HG03135 (cell line): ENCODE results near the gene MAP3K13.
"Not testable (repeated sequence)": the region's sequence is repeated elsewhere in the genome, so short reads cannot be mapped to it uniquely, and the experiment has no call there.

Experiments used
- ATAC-seq: cut with Tn5 transposase; IDR thresholded peaks from one replicate; pipeline ENCODE4 v1.9.1; 2021; ENCODE audit warnings: mild to moderate bottlenecking, moderate library complexity; ENCODE audit not compliant: unreplicated experiment

Gene MAP3K13

DNA sequence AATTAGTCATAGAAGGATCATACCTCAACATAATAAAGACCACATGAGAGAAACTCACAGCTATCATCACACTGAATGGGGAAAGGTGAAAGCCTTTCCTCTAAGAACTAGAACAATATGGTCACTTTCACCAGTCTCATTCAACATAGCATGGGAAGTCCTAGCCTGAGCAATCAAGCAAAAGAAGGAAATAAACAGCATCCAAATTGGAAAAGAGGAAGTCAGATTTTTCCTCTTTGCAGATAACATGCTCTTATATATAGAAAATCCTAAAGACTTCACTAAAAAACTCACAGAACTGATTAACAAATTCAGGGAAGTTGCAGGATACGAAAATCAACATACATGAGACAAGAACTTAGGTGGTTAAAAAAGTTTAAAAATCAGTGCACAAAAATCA, 24.7 kb downstream of the MAP3K13 start:
- no peak for ATAC-seq

DNA sequence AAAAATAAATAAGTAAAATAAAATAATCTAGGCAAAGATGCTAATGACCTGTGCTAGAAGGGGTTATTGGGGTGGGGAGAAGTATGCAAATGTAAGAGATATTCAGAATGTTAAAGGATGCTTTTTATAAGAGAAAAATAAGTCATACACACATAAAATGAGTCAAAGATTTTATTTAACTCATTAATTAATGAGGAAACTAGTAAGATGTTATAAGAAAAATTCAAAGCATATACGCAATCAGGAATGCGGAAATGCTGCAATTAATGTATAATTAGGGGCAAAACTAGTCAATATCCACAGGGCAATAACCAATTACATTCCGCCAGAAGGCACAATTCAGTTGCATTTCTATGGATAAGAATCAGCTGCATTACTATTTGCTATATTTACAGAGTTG, 30.1 kb downstream of the MAP3K13 start:
- no peak for ATAC-seq

DNA sequence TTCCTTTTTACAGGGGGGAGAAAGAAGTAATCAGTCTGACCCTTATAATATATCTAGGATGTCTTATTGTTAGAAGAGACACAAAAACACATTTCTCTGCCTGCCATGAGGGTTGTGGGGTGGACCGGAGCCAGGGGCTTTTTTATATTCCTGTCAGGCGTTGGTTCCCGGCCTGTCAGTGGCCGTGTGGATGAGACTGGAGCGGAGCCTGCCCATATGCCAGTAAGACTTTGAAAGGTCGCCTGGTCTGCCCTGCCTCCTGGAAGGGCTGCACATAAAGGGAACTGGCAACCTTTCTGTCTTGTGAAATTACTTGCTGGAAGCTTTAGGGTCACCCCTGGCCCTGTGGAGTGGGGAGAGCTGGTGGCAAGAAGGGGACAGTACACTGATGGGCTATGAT, 34.7 kb downstream of the MAP3K13 start:
- no peak for ATAC-seq

DNA sequence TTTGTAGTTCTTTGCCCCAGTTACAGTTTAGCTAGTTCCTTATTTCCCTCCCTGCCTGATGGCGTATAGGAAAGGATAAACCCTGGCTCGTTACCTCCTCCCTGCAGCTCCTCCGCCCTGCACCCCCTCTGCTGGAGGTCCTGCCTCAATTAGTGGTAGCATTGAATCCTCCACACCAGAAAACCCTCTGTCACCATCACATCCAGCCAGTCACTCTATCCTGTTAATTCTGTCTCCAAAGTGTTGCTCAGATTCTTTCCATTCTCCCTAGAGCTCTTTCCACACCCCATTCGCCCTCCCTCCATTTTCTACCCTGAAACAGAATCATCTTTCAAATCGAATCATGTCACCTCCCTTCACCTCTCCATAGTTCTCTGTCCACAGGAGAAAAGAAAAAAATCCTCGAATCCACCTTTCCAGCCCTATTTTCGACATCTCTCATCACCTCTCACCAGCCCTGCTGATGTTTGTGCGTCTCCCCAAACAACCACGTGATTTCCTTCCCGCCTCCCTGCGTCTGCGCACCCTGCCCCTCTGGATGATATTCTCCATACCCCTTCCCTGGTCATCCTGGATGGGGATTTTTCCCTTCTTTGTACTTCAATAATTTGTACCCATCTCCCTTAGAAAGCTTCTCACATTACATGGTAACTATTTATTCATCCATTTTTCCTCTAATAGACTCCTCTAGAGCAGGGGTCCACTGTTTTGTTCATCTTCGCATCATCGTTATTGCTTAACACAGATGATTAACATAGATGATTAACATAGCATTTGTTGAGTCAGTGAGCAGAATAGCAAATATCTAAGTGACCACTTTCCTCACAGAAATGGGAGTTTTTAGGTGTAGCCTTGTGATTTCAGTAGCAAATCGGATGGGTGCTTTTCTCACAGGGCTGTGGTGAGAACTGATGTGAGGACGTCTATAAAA, 37.1 kb downstream of the MAP3K13 start:
- ATAC-seq, result no peak

DNA sequence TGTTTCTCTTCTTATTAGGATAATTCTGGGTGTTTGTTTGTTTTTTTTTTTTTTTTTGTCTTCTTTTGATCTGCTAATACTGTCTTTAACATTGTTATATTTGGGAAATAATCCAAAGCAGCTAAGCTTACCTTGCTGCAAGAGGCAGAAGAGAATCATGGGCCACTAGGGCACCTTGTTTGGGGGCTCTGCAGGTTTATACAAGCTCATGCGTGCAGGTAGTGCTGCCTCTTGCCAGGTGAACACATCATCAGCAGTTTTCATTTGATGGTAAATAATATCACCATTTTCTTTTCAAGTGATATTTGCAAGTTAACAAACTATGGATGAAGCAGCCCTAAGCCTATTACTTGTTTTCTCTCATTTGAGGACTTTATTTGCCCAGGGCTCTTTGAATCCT, 37.9 kb downstream of the MAP3K13 start:
- no peak for ATAC-seq

DNA sequence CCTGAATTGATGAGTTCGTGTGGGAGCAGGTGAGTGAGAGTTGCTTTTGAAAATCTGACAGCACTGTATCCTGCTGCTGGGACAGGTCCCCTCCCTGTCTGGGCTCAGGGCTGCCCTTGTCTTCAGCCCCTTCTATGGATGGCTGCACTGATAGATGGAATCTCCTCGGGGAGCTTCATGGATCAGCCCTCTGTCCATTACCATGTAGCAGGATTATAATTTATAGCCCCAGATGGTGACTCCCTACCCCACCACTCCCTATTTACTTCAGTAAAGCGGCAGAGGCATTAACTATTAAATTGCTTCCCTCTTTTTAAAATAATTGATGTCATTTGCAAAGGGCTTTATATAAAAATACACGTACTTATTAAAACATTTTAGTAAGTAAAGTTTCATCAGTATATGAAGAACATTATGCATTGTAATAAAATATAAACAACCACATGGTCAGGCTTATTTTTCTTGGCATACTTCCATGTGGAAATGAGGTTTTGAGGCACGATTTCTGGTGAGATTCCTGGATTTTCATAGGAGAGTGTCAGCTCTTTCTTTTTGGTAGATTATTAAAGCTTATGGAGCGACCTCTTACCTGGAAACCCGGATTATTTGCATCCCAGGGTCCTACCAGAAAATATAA, 38.5 kb downstream of the MAP3K13 start:
- no peak for ATAC-seq

DNA sequence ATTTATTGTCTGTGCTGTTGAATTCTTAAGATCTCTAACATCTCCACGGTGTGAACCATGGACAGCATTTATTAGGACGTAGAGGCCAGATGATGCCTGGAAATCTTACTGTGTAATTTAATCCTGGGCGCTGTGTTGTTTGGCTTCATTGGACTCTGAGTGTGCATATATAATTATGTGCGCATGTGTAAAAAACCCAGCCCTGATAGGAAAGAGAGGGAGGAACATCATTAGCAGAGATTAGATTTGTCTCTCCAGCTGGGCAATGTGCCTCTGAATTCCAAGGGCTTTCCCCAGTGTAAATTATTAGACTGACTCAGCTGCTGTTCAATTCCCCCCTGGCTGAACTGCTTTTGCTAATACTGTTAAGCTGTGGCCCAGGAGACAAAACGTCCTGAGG, 39.6 kb downstream of the MAP3K13 start:
- ATAC-seq, result no peak

DNA sequence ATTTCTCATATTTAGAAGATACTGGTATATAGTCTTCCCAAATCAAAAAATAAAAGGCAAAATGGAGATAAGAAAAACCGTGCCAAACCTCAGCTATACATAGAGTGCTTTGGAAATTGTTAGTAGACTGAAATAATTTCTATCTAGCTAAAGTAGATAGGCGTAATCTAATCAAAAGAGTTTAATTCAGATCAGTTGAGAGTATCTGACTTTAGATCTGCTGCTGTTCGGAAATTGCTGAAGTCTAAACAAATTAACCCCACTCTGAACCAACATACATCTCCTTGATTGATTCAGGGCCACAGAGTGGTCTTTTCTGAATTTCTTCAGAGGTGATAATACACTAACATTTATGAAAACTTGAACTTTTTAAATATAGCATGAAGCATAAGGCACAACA, 40.1 kb downstream of the MAP3K13 start:
- ATAC-seq, result no peak

DNA sequence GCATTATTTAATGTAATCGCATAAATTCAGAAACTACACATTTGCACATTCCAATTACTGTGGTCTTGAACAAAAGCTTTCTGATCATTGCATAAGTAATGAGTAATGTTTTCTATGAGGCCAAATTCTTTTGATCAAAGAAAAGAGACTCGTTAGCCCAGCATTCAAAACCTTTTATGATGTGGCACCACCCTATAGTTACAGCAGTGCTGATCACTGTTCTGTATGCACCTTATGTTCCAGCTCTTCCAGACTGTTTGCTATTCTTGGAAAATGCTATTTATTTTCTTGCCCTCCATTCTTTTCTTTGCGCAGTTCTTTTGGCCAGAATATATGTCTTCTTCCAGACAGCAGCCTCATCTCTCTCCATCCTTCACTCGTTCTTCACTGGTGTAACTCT, 42.3 kb downstream of the MAP3K13 start:
- ATAC-seq, result no peak

DNA sequence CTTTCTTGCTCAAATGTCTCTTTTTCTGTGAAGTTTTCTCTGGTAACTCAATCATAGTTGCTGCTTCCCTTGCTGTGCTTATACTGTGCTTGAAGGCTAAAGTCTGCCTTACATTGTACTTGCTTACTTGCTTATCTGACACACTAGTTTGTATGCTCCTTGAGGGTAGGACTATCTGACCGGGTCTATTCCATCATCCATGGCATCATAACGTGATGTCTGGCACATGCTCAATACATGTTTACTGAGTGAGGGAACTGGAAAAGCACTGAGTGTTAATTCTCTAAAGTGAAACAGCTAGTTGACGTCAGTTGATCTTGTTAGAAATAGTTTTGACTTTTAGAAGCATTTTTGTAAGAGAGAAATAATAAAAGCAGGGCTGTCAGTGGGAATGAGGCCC, 42.7 kb downstream of the MAP3K13 start:
- no peak for ATAC-seq

DNA sequence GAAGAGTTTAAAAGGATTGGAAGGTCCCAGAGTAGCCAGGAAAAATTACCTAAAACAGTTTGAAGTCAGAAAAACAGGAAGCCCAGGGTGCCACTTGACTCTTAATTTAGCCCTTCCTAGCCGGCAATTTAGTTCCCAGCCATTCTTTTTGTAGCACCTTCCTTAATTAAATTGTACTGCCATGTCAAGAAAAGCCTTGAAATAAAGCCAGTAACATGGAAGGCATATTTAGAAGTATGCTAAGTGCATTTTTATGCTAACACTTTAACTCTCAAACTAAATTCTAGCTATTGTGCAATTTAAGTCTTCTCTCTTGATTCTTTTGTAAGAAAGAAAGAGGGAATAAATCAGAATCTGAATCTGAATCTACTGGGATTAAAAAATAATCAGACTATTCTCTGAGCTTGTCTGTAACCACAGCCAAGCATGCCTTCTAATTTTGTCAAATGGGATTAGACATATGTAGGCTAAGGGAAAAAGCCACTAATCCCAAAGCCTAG, 43.2 kb downstream of the MAP3K13 start:
- no peak for ATAC-seq

DNA sequence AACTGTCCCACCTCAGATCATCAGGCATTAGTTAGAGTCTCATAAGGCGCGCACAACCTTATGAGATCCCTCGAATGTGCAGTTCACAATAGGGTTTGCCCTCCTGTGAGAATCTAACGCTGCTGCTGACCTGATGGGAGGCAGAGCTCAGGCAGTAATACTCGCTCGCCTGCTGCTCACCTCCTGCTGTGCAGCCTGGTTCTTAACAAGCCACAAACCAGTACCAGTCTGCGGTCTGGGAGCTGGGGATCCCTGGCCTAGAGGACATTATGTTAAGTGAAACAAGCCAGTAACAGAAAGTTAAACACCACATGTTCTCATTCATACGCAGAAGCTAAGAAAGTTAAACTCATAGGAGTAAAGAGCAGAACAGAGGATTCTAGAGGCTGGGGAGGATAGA, 47.0 kb downstream of the MAP3K13 start:
- ATAC-seq, result no peak

DNA sequence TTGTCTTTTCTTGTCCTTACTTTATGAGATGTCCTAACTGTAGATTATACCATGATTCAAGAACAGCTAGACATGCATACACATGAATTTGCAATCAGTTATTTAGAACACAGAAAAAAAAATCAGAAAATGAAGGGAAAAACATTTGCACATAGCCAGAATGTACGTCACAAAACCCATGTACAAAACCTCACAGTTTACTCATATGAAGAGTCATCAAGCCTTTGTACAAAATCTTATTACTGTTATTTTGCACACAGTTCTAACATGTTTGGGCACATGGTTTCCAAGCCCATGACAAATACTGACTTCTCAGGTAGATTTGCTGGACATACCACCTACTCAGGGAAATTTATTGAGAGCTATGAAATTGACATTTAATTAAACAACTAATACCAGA, 48.2 kb downstream of the MAP3K13 start:
- ATAC-seq, result no peak

DNA sequence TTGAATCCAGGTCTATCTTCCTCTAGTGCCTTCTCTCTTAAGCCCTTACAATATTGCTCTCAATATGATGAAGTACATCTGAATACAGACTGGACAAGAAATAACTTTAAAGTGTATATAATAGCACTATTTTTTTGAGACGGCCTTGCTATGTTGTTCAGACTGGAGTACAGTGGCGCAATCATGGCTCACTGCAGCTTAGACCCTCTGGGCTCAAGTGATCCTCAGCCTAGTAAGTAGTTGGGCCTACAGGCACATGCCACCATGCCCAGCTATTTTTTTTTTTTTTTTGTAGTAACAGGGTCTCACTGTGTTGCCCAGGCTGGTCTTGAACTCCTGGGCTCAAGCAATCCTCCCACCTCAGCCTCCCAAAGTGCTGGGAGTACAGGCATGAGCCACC, 53.6 kb downstream of the MAP3K13 start:
- no peak for ATAC-seq

DNA sequence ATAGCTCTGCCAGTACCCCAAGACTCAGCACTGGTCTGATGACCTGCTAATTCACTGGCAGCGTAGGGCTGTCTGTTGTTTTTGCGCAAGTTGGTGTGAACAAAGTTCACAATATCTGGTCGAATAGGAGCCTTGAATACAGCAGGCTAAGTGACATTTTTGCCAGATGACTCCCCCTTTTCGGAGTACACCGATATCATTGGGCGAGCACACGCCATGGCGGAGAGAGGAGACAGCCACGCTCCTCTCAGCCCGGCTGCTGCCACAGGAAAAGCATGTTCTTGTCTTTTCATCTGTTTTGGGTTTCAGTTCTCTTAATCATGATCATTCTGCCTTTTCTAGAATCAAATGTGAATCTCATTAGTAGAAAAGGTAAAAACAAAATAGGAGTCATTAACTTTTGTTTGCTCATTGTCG, 55.6 kb downstream of the MAP3K13 start:
- ATAC-seq, result not testable (repeated sequence)

DNA sequence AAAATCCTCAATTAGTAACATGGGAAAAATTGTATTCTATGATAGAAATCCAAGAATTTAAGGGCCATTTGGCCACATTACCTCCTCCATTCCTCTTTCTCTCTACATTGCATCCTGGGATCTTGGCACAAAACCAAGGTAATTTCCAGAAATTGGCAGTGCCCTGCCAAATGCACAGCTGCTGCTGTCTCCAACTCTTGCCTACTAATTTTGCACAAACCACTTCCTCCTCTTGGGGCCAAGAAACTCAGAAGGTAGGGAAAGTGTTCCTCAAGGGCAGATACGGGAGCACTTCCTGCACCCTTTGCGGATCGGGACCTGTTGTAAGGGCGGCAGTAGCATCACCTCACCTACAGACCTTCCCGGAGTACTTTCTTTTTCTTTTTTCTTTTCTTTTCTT, 57.8 kb downstream of the MAP3K13 start:
- ATAC-seq, result no peak

DNA sequence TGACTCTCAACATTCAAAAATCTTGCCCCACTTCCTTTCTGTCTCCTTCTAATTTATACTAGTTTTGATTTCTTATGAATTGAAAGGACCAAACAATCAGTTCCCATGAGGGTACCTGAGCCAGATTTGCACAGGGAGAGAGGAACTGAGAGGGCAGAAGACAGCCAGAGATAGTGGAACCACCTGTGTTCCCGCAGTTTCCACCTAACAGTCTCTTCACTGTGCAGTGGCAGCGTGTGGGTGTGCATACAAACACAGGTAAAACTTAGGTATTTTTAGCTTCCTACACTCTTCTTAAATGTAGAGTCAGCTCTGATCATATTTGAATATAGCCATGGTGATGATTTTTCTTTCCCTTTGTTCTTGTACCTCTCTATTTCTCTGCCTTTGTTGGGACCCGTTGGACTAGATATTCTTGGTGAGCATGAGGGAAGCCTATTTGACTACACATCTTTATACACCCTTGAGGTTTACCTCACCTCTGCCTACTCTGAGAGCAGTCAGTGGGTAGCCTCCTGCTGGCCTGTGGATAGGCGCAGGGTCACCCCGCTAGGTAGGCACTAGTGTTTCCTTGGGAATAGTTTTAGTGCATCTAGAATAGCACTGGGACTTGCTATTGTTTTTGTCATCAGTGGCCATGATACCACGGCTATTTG, 58.8 kb downstream of the MAP3K13 start:
- ATAC-seq, result no peak

DNA sequence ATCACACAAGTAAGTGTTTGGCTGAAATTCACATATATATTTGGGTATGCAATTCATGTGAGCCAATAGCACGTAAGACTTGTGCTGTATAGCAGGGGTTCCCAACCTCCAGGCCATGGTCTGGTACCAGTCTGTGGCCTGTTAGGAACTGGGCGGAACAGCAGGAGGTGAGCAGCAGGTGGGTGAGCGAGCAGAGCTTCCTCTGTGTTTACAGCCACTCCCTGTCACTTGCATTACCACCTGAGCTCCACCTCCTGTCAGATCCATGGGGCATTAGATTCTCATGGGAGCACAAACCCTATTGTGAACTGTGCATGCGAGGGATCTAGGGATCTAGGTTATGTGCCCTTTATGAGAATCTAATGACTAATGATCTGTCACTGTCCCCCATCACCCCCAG, 59.7 kb downstream of the MAP3K13 start:
- ATAC-seq, result no peak

DNA sequence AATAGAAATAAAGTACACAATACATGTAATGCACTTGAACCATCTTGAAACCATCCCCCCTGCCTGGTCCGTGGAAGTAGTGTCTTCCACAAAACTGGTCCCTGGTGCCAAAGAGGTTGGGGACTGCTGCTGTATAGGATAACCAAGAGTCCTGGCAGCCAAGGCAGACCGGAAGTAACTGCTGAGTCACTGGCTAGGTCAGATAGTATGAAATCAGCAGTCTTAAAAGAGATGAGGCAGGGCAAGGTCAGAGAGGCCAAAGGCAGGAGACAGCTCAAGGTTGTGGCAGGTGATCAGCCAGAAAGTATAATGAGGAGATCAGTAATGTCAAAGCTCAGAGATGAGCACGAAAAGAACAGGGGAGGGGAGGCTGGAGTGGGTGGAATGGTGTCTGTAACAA, 60.2 kb downstream of the MAP3K13 start:
- ATAC-seq, result no peak

DNA sequence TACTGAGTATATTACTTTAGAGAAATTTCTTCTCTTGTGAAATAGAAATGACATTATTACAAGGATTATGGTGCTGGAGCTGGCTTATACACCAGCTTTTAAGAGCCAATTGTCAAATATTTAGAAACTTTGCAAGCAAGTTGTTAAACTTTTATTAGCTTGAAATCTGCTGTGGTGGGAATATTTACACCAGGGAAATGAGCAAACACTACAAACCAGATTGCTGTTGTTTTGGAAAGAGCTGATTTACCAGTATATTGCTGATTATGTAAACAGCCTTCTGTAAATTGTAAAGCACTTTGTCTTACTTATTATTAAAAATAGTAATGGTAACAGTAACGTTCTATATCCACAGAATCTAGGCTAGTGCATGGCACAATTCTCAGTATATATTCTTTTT, 61.5 kb downstream of the MAP3K13 start:
- no peak for ATAC-seq

DNA sequence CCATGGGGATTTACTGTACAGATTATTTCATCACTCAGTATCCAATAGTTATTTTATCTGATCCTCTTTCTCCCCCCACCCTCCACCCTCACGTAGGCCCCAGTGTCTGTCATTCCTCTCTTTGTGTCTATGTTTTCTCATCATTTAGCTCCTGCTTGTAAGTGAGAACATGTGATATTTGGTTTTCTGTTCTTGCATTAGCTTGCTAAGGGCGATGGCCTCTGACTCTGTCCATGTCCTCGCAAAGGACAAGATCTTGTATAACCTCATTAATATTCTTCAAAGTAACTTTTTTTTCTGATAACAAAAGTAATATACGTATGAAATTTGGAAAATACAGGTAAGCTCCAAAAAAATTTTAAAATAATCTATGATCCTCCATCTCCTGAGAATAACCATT, 67.4 kb downstream of the MAP3K13 start:
- no peak for ATAC-seq
